C4-2B (cell line): ENCODE results near the gene EVI5.

Source experiments
- CTCF ChIP-seq: fragments of 450-650 bp; conservative IDR thresholded peaks from 2 replicates; pipeline ENCODE4 v1.5.1; 2017; ENCODE audit warnings: mild to moderate bottlenecking
- ZFX ChIP-seq: fragments of 450-650 bp; IDR thresholded peaks from 2 replicates; pipeline ENCODE4 v1.6.1; 2017

GRCh38 chr1:92784021-92784638, 778 bp downstream of the EVI5 start:
- TF ChIP-seq CTCF (no peak), ZFX (no peak)
